ENCODE results near the gene PKHD1. TPM values are rescaled to one million over a fixed set of nuclear protein-coding genes. Genes with fewer than 3 reads are reported as not detected.

PKHD1 gene
- total RNA-seq, 1 donor from 2014 or later, result 0.02 TPM

DNA sequence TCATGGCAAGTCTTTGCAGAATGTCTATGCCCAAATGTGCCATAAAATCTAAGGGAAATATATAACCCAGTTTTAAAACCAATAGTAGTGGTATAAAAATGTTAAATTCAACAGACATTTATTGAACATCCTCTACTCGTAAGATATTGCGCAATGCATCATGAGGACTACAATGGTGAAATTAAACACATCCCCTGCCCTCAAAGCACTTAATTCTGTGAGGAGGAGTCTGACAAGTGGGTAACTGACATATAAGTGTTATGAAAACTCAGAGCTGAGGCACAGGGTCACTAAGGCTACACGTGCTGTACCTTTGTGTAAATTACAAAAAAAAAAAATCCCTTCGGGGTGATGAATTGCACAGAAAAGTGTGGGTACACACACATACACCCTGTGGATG is 6.2 kb downstream of the PKHD1 start:
- no peaks in the 10 kb centered on the region for H3K9me3 Mint-ChIP-seq
- H3K4me3 Mint-ChIP-seq, result no peak overlapping the region
- H3K36me3 Mint-ChIP-seq, result no peaks in the 10 kb centered on the region
- DNase-seq (ENCODE audit: low spot score in 2 of 2, unreplicated experiment in 2 of 2), result no peak
- no peak overlapping the region for H3K27ac Mint-ChIP-seq
- peaks cover 18% of the 10 kb centered on the region for H3K4me1 Mint-ChIP-seq
- TF ChIP-seq, protein P1, sequence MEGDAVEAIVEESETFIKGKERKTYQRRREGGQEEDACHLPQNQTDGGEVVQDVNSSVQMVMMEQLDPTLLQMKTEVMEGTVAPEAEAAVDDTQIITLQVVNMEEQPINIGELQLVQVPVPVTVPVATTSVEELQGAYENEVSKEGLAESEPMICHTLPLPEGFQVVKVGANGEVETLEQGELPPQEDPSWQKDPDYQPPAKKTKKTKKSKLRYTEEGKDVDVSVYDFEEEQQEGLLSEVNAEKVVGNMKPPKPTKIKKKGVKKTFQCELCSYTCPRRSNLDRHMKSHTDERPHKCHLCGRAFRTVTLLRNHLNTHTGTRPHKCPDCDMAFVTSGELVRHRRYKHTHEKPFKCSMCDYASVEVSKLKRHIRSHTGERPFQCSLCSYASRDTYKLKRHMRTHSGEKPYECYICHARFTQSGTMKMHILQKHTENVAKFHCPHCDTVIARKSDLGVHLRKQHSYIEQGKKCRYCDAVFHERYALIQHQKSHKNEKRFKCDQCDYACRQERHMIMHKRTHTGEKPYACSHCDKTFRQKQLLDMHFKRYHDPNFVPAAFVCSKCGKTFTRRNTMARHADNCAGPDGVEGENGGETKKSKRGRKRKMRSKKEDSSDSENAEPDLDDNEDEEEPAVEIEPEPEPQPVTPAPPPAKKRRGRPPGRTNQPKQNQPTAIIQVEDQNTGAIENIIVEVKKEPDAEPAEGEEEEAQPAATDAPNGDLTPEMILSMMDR (IDR thresholded peaks at IDR 0.05; ENCODE audit: unreplicated experiment), result no peak
- H3K27me3 Mint-ChIP-seq (ENCODE audit: low read depth), result peaks cover 25% of the 10 kb centered on the region

DNA sequence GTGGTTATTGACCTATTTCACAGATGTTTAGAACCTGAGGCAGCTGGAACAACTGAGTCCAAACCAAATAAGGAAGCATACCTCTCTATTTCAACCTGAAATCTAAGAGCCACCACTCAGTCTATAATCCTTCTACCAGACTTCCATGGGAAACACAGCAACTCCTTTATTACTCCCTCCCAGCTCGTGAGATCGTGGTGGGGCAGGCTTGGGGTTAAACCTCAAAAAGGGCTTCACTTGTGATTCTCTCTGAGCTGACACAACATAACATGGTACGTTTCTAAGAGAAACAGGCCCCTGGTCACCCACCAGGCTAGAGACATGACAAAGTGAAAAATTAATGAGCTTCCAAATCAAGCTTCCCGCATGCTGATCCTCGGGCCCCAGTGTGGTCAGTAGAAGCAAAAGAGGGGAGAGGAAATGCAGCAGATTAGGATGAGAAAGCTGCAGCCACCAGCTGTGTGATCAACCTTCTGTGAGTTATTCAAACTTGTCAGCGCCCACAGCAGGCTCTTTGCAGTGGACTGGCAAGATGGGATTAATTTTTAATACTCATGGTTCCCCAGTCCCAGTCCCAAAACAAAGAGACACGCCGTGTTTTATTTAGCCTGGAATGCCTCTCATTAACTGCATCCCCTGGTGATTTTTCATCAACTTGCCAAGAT is 9.3 kb downstream of the PKHD1 start:
- no peak overlapping the region for H3K4me3 Mint-ChIP-seq
- no peak overlapping the region for H3K27ac Mint-ChIP-seq
- TF ChIP-seq, protein P1 (IDR thresholded peaks at IDR 0.05; ENCODE audit: unreplicated experiment), result no peak
- H3K36me3 Mint-ChIP-seq, result no peaks in the 10 kb centered on the region
- DNase-seq (ENCODE audit: low spot score in 2 of 2, unreplicated experiment in 2 of 2), result no peak
- peaks cover 30% of the 10 kb centered on the region for H3K27me3 Mint-ChIP-seq (ENCODE audit: low read depth)
- H3K4me1 Mint-ChIP-seq, result peaks cover 19% of the 10 kb centered on the region
- no peaks in the 10 kb centered on the region for H3K9me3 Mint-ChIP-seq

DNA sequence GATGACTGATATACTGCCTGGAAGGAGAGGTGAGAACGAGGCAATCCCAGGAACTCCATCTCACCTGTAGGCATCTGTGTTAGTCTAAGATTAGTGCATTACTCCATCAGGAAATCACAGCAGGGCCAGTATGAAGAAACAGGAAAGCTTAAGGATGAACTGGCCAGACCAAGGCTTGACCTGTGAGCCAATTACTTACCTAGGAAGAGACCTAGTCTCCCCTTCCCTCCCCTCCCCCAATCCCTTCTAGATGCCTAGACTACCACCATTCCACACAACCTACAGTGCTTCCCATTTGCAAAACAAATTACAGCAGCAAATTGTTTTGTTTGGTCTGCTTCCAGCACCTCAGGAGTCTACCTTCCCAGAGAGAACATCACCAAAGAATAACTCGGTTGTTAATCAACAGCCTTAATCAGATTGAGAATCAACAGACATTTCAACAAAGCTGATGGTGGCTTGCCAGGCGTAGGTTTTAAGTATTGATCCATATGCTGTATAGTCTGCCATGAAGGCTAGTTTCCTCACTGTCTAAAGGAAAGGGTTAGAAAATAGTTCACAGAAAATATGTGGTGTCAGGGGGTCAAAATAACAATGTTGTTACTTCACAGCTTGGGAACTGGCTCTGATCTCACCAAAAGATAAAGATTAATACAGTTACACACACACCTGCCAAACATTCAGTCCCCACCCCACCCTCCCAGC is 10.1 kb downstream of the PKHD1 start:
- Mint-ChIP-seq H3K27me3 (ENCODE audit: low read depth) (peaks cover 35% of the 10 kb centered on the region), H3K4me3 (no peak overlapping the region), H3K27ac (no peak overlapping the region), H3K4me1 (peaks cover 19% of the 10 kb centered on the region), H3K9me3 (no peaks in the 10 kb centered on the region), H3K36me3 (no peaks in the 10 kb centered on the region)
- no peak for DNase-seq (ENCODE audit: low spot score in 2 of 2, unreplicated experiment in 2 of 2)
- TF ChIP-seq, protein P1 (IDR thresholded peaks at IDR 0.05; ENCODE audit: unreplicated experiment), result no peak

DNA sequence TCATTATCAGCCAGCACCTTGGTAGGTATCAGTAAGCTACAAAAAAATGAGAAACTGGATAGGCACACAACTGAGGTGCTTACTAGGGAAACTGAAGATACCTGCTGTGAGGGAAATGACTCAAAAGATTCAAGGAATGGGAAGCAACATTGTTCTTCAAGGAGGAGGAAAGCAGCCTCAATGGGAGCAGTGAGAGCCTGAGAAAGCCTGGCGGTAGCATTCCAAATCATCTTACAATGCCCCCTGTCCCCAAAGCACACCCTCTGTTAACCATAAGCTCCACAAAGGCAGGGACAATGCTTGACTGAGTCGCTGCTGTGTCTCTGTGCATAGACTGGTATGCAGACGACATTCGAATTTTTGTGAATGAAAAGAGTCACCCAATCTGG is 10.6 kb downstream of the PKHD1 start:
- DNase-seq (ENCODE audit: low spot score in 2 of 2, unreplicated experiment in 2 of 2), result no peak

DNA sequence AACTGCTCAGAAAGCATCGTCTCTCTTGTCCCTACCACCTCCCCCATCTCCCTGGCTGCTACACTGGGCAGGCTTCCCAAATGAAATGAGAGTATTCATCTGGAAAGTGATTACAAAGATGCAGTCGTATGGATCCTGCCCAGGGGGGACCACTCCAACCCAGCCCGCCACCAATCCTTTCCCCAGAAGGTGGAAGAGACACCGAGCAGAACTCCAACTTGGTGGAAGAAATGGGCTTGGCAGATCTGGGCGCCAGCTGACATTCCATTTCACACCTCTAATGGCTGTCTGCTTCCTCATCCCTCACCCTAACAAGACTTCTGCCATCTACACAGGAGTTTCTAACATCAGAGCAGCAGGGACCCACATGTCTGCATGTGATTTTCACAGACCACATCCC is 12.7 kb downstream of the PKHD1 start:
- Mint-ChIP-seq H3K27me3 (ENCODE audit: low read depth) (peaks cover 34% of the 10 kb centered on the region), H3K27ac (no peak overlapping the region), H3K4me3 (no peak overlapping the region), H3K4me1 (peaks cover 24% of the 10 kb centered on the region), H3K9me3 (no peaks in the 10 kb centered on the region), H3K36me3 (no peaks in the 10 kb centered on the region)
- DNase-seq (ENCODE audit: low spot score in 2 of 2, unreplicated experiment in 2 of 2), result no peak
- TF ChIP-seq, protein P1 (IDR thresholded peaks at IDR 0.05; ENCODE audit: unreplicated experiment), result no peak

More for the DNA sequence above, 10.6 kb downstream of the PKHD1 start:
- TF ChIP-seq, protein P1 (IDR thresholded peaks at IDR 0.05; ENCODE audit: unreplicated experiment), result no peak
- Mint-ChIP-seq H3K4me1 (peaks cover 24% of the 10 kb centered on the region), H3K27ac (no peak overlapping the region), H3K27me3 (ENCODE audit: low read depth) (peaks cover 36% of the 10 kb centered on the region), H3K36me3 (no peaks in the 10 kb centered on the region), H3K9me3 (no peaks in the 10 kb centered on the region), H3K4me3 (no peak overlapping the region)
